ENCODE data around the gene KIF24.

The KIF24 gene

DNA sequence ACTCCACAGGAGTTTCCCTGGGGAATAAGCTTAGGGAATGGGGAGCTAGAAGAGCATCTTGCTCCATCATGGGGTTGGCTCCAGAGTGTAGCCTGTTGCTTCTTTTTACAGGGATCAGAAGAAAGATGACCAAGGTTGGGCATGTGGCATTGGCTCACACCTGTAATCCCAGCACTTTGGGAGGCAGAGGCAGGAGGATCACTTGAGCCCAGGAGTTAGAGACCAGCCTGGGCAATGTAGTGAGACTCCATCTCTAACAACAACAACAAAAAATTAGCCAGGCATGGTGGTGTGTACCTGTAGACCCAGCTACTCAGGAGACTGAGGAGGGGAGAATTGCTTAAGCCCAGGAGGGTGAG is 18.7 kb upstream of the KIF24 start:
- Histone ChIP-seq H3K4me1 (ENCODE audit: control insufficient read depth, insufficient read depth, low read length) (no peaks in the 10 kb centered on the region), H3K27ac (ENCODE audit: extremely low read depth, low read depth, low read length) (no peak overlapping the region), H3K9me3 (ENCODE audit: control insufficient read depth, insufficient read depth, low read depth, low read length) (no peaks in the 10 kb centered on the region), H3K4me3 (ENCODE audit: low read depth, low read length) (no peak overlapping the region), H3K36me3 (ENCODE audit: control insufficient read depth in 2 of 2, insufficient read depth in 1 of 2, low read length in 2 of 2) (peaks cover 0 to 11% of the 10 kb centered on the region in 2 experiments; a peak in 2 of 3 replicates)
- ChIA-PET POLR2A (no interaction called here), CTCF (interaction anchor here (0.7 to 1.6 kb wide), 3 partner anchors 15 to 244 kb away, joined by 3 read pairs; no protein-coding TSS in a partner anchor)
- TF ChIP-seq SCRT1 (tag by site-specific recombination; IDR thresholded peaks at IDR 0.05; ENCODE audit: borderline replicate concordance): 0 out of 2 replicates have a peak, but pooled peaks have one; percentile 30
- TF ChIP-seq, protein P1, sequence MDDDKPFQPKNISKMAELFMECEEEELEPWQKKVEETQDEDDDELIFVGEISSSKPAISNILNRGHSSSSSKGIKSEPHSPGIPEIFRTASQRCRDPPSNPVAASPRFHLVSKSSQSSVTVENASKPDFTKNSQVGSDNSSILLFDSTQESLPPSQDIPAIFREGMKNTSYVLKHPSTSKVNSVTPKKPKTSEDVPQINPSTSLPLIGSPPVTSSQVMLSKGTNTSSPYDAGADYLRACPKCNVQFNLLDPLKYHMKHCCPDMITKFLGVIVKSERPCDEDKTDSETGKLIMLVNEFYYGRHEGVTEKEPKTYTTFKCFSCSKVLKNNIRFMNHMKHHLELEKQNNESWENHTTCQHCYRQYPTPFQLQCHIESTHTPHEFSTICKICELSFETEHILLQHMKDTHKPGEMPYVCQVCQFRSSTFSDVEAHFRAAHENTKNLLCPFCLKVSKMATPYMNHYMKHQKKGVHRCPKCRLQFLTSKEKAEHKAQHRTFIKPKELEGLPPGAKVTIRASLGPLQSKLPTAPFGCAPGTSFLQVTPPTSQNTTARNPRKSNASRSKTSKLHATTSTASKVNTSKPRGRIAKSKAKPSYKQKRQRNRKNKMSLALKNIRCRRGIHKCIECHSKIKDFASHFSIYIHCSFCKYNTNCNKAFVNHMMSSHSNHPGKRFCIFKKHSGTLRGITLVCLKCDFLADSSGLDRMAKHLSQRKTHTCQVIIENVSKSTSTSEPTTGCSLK (tag by site-specific recombination; IDR thresholded peaks at IDR 0.05): no peak
- TF ChIP-seq ZNF211 (tag by site-specific recombination; IDR thresholded peaks at IDR 0.05; ENCODE audit: low read depth): no peak
- no peak for TF ChIP-seq ZNF239 (tag by site-specific recombination; IDR thresholded peaks at IDR 0.05)
- no peak for TF ChIP-seq BCL11B (tag by site-specific recombination; IDR thresholded peaks at IDR 0.05; ENCODE audit: low read depth)
- no peak for TF ChIP-seq ZNF830 (tag by site-specific recombination; IDR thresholded peaks at IDR 0.05; ENCODE audit: low read depth)
- TF ChIP-seq TCF7L2 (IDR thresholded peaks at IDR 0.05; ENCODE audit: borderline replicate concordance, low read depth, low read length): no peak
- TF ChIP-seq, protein P2, sequence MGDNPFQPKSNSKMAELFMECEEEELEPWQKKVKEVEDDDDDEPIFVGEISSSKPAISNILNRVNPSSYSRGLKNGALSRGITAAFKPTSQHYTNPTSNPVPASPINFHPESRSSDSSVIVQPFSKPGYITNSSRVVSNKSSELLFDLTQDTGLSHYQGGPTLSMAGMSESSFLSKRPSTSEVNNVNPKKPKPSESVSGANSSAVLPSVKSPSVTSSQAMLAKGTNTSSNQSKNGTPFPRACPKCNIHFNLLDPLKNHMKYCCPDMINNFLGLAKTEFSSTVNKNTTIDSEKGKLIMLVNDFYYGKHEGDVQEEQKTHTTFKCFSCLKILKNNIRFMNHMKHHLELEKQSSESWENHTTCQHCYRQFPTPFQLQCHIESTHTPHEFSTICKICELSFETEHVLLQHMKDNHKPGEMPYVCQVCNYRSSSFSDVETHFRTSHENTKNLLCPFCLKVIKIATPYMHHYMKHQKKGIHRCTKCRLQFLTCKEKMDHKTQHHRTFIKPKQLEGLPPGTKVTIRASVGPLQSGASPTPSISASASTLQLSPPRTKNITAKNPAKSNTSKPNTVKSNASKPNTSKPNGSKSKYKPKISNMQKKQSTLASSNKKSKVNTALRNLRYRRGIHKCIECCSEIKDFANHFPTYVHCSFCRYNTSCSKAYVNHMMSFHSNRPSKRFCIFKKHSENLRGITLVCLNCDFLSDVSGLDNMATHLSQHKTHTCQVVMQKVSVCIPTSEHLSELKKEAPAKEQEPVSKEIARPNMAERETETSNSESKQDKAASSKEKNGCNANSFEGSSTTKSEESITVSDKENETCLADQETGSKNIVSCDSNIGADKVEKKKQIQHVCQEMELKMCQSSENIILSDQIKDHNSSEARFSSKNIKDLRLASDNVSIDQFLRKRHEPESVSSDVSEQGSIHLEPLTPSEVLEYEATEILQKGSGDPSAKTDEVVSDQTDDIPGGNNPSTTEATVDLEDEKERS (tag by site-specific recombination; IDR thresholded peaks at IDR 0.05): no peak
- peak; percentile 50; the same call in 1 of the 2 replicates for TF ChIP-seq SCRT2 (tag by site-specific recombination; IDR thresholded peaks at IDR 0.05)
- no peak for TF ChIP-seq EGR2 (tag by site-specific recombination; IDR thresholded peaks at IDR 0.05; ENCODE audit: low read depth)
- no peak for TF ChIP-seq ZSCAN23 (tag by site-specific recombination; IDR thresholded peaks at IDR 0.05)
- TF ChIP-seq ZNF292 (tag by site-specific recombination; IDR thresholded peaks at IDR 0.05; ENCODE audit: borderline replicate concordance, low read depth): no peak

DNA sequence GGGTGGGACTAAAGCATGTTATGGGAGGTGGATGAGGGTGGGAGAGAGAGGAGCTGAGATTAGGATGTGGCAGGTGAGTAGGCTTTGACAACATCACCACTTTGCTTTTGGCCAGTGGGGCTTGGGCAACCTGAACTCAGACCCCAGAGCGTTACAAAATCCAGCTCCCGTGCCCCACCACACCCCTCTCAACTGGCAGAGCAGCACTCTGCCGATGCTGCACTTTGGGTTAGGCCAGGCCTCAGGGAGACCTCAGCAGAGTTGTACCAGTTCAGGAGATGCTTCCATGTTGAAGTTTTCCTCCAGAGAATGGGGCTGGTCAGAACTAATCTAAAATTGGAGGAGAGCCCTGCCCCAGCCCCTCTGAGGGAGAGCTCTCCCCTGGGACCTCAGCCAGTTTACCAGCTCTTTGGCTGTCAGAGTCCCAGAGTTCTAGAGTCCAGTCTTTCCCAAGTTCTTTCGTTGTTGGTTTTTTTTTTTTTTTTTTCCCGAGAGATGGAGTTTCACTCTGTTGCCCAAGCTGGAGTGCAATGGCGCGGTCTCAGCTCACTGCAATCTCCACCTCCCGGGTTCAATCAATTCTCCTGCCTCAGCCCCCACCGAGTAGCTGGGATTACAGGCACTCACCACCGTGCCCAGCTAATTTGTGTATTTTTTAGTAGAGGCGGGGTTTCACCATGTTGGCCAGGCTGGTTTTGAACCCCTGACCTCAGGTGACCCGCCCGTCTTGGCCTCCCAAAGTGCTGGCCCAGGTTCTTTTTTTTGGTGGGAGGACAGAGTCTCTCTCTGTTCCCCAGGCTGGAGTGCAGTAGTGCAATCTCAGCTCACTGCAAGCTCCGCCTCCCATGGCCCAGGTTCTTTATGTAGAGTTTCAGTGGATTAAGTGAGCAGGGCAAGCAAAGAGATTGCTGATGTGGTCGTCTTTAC is 18.1 kb upstream of the KIF24 start:
- H3K27ac ChIP-seq (ENCODE audit: extremely low read depth, low read depth, low read length): no peak overlapping the region
- no peaks in the 10 kb centered on the region for H3K4me1 ChIP-seq (ENCODE audit: control insufficient read depth, insufficient read depth, low read length)
- ChIA-PET CTCF (interaction anchor here (0.6 to 1.6 kb wide), 7 partner anchors 13 to 245 kb away, joined by 3 to 4 read pairs (median 3); no protein-coding TSS in a partner anchor), POLR2A (no interaction called here)
- no peak overlapping the region for H3K4me3 ChIP-seq (ENCODE audit: low read depth, low read length)
- H3K36me3 ChIP-seq (ENCODE audit: control insufficient read depth in 2 of 2, insufficient read depth in 1 of 2, low read length in 2 of 2): peaks cover 0 to 15% of the 10 kb centered on the region in 2 experiments; a peak in 2 of 3 replicates
- TF ChIP-seq GLIS1 (tag by site-specific recombination; IDR thresholded peaks at IDR 0.05): no peak
- no peak for TF ChIP-seq ZNF292 (tag by site-specific recombination; IDR thresholded peaks at IDR 0.05; ENCODE audit: borderline replicate concordance, low read depth)
- TF ChIP-seq KLF9 (tag by site-specific recombination; IDR thresholded peaks at IDR 0.05; ENCODE audit: low read depth): no peak
- TF ChIP-seq ZNF354C (tag by site-specific recombination; IDR thresholded peaks at IDR 0.05; ENCODE audit: borderline replicate concordance, low read depth): no peak
- peak; percentile 49; the same call in 1 of the 2 replicates for TF ChIP-seq ZBTB17 (tag by site-specific recombination; IDR thresholded peaks at IDR 0.05)
- TF ChIP-seq ZFP69B (tag by site-specific recombination; IDR thresholded peaks at IDR 0.05): no peak
- TF ChIP-seq, protein P3, sequence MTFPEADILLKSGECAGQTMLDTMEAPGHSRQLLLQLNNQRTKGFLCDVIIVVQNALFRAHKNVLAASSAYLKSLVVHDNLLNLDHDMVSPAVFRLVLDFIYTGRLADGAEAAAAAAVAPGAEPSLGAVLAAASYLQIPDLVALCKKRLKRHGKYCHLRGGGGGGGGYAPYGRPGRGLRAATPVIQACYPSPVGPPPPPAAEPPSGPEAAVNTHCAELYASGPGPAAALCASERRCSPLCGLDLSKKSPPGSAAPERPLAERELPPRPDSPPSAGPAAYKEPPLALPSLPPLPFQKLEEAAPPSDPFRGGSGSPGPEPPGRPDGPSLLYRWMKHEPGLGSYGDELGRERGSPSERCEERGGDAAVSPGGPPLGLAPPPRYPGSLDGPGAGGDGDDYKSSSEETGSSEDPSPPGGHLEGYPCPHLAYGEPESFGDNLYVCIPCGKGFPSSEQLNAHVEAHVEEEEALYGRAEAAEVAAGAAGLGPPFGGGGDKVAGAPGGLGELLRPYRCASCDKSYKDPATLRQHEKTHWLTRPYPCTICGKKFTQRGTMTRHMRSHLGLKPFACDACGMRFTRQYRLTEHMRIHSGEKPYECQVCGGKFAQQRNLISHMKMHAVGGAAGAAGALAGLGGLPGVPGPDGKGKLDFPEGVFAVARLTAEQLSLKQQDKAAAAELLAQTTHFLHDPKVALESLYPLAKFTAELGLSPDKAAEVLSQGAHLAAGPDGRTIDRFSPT (tag by site-specific recombination; IDR thresholded peaks at IDR 0.05): no peak
- TF ChIP-seq, protein P4, sequence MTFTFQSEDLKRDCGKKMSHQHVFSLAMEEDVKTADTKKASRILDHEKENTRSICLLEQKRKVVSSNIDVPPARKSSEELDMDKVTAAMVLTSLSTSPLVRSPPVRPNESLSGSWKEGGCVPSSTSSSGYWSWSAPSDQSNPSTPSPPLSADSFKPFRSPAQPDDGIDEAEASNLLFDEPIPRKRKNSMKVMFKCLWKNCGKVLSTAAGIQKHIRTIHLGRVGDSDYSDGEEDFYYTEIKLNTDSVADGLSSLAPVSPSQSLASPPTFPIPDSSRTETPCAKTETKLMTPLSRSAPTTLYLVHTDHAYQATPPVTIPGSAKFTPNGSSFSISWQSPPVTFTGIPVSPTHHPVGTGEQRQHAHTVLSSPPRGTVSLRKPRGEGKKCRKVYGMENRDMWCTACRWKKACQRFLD (tag by site-specific recombination; IDR thresholded peaks at IDR 0.05): no peak
- no peaks in the 10 kb centered on the region for H3K9me3 ChIP-seq (ENCODE audit: control insufficient read depth, insufficient read depth, low read depth, low read length)
